ENCODE measurements around the gene RHO.
"Not testable (repeated sequence)": the region's sequence is repeated elsewhere in the genome, so short reads cannot be mapped to it uniquely, and the experiment has no call there.

RHO gene

DNA sequence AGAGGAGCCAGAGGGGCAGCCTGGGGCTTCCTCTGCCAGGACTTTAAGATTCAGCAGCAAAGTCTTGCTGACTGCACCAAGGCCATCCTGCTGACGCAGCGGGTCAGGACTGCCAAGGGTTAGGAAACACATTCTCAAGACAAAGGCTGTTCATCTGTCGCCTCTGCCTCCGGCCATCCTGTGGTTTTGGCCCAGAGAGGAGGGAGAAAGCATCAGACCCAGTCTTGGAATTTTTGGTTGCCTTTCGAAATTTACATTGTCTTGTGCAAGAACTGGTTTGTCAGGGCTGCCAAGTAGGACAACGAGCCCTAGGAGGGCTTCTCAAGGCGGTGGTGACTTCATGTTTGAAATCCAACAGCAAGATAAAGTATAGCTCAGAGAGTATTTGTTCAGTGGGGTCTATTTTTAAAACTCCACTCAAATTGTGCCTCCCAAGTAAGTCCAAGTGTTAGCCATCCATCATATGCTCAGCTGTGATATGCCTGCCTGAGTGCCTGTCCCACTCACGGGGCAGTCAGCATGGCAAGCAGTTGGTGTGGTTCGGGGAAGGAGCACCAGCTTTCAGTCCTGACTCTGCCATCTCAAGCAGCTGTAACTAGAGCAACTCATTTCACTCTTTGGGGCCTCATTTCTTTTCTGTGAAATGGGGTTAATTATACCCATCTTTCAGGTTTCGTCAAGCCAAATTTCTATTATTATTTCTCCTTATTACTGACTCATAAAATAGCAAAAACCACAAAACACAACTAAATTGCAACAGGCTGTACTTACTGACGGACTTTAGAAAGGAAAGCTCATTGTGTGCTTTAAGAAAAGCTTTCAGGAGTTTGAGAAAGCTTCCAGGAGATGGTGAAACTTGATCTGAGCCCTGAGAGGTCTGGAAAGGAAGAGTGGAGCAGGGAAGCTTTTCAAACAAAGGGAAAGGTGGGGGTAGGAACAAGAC, 42.4 kb upstream of the RHO start:
- H3K36me3 Mint-ChIP-seq (ENCODE audit: low read depth): peaks cover 30% of the 10 kb centered on the region
- TF ChIP-seq, protein P1, sequence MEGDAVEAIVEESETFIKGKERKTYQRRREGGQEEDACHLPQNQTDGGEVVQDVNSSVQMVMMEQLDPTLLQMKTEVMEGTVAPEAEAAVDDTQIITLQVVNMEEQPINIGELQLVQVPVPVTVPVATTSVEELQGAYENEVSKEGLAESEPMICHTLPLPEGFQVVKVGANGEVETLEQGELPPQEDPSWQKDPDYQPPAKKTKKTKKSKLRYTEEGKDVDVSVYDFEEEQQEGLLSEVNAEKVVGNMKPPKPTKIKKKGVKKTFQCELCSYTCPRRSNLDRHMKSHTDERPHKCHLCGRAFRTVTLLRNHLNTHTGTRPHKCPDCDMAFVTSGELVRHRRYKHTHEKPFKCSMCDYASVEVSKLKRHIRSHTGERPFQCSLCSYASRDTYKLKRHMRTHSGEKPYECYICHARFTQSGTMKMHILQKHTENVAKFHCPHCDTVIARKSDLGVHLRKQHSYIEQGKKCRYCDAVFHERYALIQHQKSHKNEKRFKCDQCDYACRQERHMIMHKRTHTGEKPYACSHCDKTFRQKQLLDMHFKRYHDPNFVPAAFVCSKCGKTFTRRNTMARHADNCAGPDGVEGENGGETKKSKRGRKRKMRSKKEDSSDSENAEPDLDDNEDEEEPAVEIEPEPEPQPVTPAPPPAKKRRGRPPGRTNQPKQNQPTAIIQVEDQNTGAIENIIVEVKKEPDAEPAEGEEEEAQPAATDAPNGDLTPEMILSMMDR (IDR thresholded peaks at IDR 0.05): no peak

DNA sequence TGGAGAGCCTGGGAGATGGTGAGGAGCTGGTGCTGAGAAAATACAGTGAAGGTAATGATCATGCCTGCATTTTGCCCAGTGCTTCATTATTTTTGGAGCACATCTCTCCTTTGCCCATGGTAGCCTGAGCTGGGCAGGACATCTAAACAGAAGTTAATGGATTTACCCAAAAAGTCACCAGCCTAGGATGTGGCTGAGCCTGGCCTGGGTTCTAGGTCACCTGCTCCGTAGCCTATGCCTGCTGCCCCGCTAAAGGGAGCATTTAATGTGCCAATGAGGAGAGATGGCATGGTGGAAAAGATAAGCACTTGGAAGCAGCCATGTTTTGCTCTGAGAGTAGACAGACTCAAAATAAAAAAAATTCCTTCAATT, 41.8 kb upstream of the RHO start:
- Mint-ChIP-seq H3K4me3 (peak overlapping the region; percentile 20), H3K9me3 (no peaks in the 10 kb centered on the region), H3K27me3 (ENCODE audit: low read depth, poor library complexity) (peaks cover 2% of the 10 kb centered on the region), H3K27ac (peak overlapping the region; percentile 87), H3K4me1 (peaks cover 73% of the 10 kb centered on the region), H3K36me3 (ENCODE audit: low read depth) (peaks cover 32% of the 10 kb centered on the region)
- TF ChIP-seq, protein P1 (IDR thresholded peaks at IDR 0.05): no peak
- no peak for DNase-seq

More for the DNA sequence above, 42.4 kb upstream of the RHO start:
- no peaks in the 10 kb centered on the region for H3K9me3 Mint-ChIP-seq
- H3K27me3 Mint-ChIP-seq (ENCODE audit: low read depth, poor library complexity): peaks cover 2% of the 10 kb centered on the region
- peak overlapping the region; percentile 87 for H3K27ac Mint-ChIP-seq
- peaks cover 75% of the 10 kb centered on the region for H3K4me1 Mint-ChIP-seq
- peak overlapping the region; percentile 20 for H3K4me3 Mint-ChIP-seq
- no peak for DNase-seq

DNA sequence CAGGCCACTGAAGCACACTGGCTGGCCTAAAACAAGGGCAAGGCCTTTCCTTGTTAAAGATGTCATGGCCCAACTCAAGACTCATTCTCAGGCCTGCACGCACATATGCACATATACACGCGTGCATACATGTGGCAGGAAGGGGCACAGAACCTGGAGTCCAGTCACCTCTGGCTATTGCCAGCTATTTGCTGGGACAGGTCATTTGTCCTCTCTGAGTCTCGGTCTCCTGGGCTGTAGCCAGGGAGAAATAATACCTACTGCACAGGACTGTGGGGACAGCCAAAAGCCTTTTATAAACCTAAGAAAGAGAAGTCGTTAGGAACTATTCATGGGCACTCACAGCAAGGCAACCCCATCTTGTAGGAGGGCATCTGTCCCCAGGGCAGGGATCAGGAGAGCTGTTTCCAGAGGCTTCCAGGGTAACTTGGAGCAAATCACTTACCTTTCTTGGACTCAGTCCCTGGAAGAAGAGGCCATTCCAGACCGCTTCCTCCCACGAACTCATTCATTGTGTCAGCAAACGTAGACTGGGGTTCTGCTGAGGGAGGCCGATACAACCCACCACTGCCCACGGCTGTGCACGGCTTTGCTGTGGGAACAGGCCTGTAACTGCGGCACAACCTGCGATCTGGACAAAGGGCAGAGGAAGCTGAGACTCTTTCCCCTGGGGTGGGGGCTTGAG, 41.1 kb upstream of the RHO start:
- H3K36me3 Mint-ChIP-seq (ENCODE audit: low read depth): peaks cover 33% of the 10 kb centered on the region
- no peaks in the 10 kb centered on the region for H3K9me3 Mint-ChIP-seq
- peaks cover 2% of the 10 kb centered on the region for H3K27me3 Mint-ChIP-seq (ENCODE audit: low read depth, poor library complexity)
- TF ChIP-seq, protein P1 (IDR thresholded peaks at IDR 0.05): no peak
- peak overlapping the region; percentile 68 for H3K27ac Mint-ChIP-seq
- DNase-seq: no peak
- peaks cover 67% of the 10 kb centered on the region for H3K4me1 Mint-ChIP-seq
- H3K4me3 Mint-ChIP-seq: no peak overlapping the region

DNA sequence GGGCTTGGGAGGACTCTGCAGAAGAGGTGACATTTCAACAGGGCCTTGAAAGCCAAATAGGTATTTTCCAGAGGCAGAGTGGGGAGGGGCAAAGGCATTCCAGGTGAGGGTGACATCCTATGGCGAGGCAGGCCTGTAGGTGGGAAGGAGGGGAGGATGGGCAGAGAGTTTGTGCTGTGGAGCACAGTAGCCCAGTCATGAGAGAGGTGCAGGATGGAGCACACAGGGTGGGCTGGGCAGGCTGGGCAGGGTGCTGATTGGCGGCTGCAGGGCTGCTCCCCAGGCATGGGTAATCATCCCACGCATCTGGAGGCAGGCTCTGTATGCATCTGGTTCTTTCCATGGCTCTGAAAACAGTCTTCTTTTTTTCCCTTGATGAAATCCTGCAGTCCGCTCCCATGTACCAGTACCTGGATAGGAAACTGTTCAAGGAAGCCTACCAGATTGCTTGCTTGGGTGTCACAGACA, 40.5 kb upstream of the RHO start:
- DNase-seq; H3K4me3 Mint-ChIP-seq; H3K9me3 Mint-ChIP-seq; H3K27me3 Mint-ChIP-seq (ENCODE audit: low read depth, poor library complexity): not testable (repeated sequence)
- Mint-ChIP-seq H3K4me1 (peaks cover 64% of the 10 kb centered on the region), H3K27ac (peak overlapping the region; percentile 68), H3K36me3 (ENCODE audit: low read depth) (peaks cover 33% of the 10 kb centered on the region)

DNA sequence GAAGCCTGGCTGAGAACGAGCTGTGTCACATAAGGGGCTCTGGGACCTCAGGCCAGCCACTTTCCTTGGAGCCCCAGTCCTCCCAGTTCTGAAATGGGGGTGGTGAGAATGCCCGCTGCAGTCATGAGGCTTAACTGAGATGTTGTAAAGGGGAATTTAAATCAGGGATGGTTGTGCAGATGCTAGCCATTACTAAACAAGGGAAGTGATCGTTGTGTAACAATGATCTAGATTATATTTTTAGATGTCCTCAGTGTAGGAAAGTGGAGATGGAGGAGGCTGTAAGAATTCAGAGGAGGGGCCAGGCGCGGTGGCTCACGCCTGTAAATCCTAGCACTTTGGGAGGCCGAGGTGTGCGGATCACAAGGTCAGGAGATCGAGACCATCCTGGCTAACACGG, 39.2 kb upstream of the RHO start:
- peaks cover 53% of the 10 kb centered on the region for H3K4me1 Mint-ChIP-seq
- DNase-seq; H3K9me3 Mint-ChIP-seq; H3K27me3 Mint-ChIP-seq (ENCODE audit: low read depth, poor library complexity); H3K4me3 Mint-ChIP-seq: not testable (repeated sequence)
- peaks cover 39% of the 10 kb centered on the region for H3K36me3 Mint-ChIP-seq (ENCODE audit: low read depth)
- H3K27ac Mint-ChIP-seq: peak overlapping the region; percentile 63

DNA sequence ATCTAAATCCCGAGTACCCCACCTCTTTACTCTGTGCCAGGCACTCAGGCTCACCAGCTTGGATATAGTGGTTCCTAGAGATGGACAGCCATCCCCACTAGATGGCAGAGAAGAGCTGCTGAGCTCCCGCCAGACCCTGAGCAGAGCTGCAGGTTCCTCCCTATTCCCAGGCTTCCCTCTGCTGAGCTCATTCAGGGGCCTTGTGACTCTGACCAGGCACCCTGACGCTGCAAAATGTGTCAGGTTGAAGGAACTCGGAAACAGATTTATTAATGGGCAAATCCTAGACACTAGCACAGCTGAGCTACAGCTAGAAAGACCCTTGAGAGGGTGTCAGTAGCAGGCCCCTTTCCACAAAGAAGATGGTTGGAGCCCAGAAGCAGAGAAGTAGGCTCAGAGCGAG, 38.2 kb upstream of the RHO start:
- TF ChIP-seq, protein P1 (IDR thresholded peaks at IDR 0.05): peak; percentile 89
- Mint-ChIP-seq H3K4me3 (no peak overlapping the region), H3K4me1 (peaks cover 52% of the 10 kb centered on the region), H3K36me3 (ENCODE audit: low read depth) (peaks cover 36% of the 10 kb centered on the region), H3K27me3 (ENCODE audit: low read depth, poor library complexity) (peaks cover 2% of the 10 kb centered on the region), H3K27ac (no peak overlapping the region), H3K9me3 (no peaks in the 10 kb centered on the region)
- peak; percentile 70 for DNase-seq

DNA sequence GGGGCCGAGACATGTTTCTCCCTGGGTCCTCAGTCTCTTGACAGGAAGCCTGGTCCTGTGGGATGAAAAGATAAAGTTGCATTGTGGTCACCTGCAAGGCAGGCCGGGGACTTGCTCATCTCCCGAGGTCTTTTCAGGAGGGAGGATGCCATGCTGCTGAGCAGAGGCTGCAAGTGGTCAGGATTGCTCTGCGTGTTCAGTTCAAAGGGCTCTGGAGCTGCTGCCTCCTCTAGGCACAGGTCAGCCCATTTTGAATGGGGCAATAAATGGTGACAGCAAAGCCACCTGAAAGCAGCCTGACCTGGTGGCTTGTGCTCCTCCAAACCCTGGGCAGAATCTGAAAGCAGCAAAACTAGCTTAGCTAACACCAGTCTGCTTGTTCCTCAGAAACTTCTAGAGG, 37.4 kb upstream of the RHO start:
- H3K27me3 Mint-ChIP-seq (ENCODE audit: low read depth, poor library complexity); H3K9me3 Mint-ChIP-seq; DNase-seq; H3K27ac Mint-ChIP-seq; H3K4me3 Mint-ChIP-seq: not testable (repeated sequence)
- H3K4me1 Mint-ChIP-seq: peaks cover 44% of the 10 kb centered on the region
- H3K36me3 Mint-ChIP-seq (ENCODE audit: low read depth): peaks cover 34% of the 10 kb centered on the region

Measured in nephron progenitor cell (in vitro differentiated cells).